Measurements from ENCODE around the gene CTTN. TPM values are rescaled to one million over a fixed set of nuclear protein-coding genes. Genes with fewer than 3 reads are reported as not detected.

The CTTN gene
- total RNA-seq = 352 and 402 TPM in 2 replicates

GRCh38 chr11:70397983-70398833 lies at the start of gene CTTN:
TSS of gene CTTN (plus strand) at chr11:70398529. CDS start at chr11:70407298, 8,769 bp downstream.

Other genes starting within 250 kb of the CTTN start
- 33.3 and 37.7 TPM in 2 replicates for gene FADD, start 195.2 kb upstream of the CTTN start, total RNA-seq
- 64.2 and 74.7 TPM in 2 replicates for gene PPFIA1, start 127.8 kb upstream of the CTTN start, total RNA-seq

Measured in articular chondrocyte of knee joint (primary cell).